GM13976 (cell line): ENCODE data around the gene PRKAB1.
"Not testable (repeated sequence)": the region's sequence is repeated elsewhere in the genome, so short reads cannot be mapped to it uniquely, and the experiment has no call there.

Experiments
- DNase-seq: peaks from one replicate; pipeline ENCODE4 v3.0.0; 2012; ENCODE audit warnings: low spot score
- in situ Hi-C: fragments of 300-500 bp; cut with MboI; formaldehyde crosslinking; loops from one replicate; pipeline ENCODE4 v1.12.0; 2022; ENCODE audit warnings: low sequenced_read_pairs, mixed read lengths, inconsistent platforms; ENCODE audit not compliant: unreplicated experiment
- TF ChIP-seq, protein P1 (sequence below): IDR thresholded peaks from 2 replicates; pipeline ENCODE4 v1.5.1; 2012; ENCODE audit warnings: borderline replicate concordance, mild to moderate bottlenecking; ENCODE audit not compliant: insufficient read depth; ENCODE audit errors: extremely low read depth, missing control alignments, control extremely low read depth

Gene PRKAB1

DNA sequence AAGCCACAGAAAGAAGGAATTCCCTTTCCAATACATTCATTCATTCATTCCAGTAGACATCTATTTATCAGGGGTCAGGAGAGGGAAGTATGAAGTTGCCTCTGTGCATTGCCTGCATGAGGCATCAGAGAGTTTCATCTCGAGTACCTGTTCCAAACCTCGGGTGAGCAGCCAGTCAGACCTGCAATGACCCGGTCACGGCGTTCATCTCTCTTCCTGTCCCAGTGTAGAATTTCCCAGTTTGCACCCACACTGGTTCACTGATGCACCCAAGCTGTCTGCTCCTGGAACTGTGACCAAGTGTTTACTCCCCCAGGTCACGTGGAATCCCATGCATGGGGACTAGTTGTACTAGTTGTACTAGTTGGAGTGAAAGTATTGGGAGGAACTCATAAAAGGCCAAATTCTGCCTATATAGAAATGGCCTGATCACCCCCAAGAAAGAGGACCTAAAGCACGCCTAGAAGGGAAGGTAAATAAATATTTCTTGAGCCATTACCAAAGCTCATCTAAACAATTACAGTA, 22.3 kb upstream of the PRKAB1 start:
- in situ Hi-C loops: no loop called here
- TF ChIP-seq, protein P1, sequence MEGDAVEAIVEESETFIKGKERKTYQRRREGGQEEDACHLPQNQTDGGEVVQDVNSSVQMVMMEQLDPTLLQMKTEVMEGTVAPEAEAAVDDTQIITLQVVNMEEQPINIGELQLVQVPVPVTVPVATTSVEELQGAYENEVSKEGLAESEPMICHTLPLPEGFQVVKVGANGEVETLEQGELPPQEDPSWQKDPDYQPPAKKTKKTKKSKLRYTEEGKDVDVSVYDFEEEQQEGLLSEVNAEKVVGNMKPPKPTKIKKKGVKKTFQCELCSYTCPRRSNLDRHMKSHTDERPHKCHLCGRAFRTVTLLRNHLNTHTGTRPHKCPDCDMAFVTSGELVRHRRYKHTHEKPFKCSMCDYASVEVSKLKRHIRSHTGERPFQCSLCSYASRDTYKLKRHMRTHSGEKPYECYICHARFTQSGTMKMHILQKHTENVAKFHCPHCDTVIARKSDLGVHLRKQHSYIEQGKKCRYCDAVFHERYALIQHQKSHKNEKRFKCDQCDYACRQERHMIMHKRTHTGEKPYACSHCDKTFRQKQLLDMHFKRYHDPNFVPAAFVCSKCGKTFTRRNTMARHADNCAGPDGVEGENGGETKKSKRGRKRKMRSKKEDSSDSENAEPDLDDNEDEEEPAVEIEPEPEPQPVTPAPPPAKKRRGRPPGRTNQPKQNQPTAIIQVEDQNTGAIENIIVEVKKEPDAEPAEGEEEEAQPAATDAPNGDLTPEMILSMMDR: no peak
- DNase-seq: no peak

DNA sequence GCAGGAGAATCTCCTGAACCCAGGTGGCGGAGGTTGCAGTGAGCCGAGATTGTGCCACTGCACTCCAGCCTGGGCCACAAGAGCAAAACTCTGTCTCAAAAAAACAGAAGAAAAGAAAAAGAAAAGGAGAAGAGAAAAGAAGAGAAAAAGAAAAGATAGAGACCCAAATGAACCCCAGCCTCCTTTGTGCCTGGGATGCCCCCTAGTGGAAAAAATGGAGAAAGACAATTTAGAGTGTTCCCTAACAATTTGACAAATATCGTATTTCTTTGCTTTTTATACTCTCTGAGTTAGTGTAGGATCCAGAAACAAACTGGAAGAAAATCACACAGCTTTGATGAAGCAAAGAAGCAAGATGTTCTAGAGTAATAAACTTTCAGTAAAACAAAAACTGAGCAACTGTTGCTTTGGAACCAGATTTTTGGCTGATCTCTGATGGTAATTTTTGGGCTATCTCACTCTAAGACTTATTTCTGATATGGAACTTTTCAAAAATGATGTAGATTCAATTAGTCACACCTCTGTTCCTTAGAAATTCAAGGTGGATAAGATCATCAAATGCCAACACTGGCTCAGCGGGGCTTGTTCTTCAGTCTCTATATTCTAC, 18.6 kb upstream of the PRKAB1 start:
- DNase-seq: peak; percentile 76
- in situ Hi-C loops: no loop called here
- TF ChIP-seq, protein P1: peak; percentile 54

DNA sequence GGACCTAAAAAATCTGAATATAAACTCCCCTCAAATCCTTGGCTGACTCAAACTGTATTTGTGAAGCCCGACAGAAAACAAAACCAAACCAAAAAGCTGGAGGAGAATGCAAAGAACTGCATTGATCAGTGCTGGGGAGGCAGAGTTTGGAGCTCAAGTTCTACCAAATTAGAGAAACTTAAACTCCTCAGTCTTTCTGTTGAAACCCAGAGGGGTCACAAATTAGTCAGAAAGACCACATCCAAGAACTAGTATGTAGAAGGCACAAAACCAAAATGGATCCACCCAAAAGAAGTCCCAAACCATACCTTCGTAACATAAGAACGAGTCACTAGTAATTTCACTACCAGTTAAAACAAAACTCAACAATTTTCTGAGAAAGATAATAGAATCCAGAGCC, 15.3 kb upstream of the PRKAB1 start:
- no peak for DNase-seq
- in situ Hi-C loops: loop anchor here (10.0 kb wide), 1 partner anchor 218 kb away; no protein-coding TSS in a partner anchor
- TF ChIP-seq, protein P1: no peak

DNA sequence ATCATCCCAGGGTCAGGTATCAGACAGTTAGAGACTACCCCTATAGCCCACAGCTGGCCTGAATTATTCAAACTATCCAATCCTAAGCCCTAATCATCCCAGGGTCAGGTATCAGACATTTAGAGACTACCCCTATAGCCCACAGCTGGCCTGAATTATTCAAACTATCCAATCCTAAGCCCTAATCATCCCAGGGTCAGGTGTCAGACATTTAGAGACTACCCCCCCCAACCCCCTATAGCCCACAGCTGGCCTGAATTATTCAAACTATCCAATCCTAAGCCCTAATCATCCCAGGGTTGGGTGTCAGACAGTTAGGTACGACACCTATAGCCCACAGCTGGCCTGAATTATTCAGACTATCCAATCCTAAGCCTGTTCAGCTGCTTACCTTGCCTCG, 10.9 kb upstream of the PRKAB1 start:
- not testable (repeated sequence) for DNase-seq
- in situ Hi-C loops: loop anchor here (10.0 kb wide), 1 partner anchor 222 kb away; no protein-coding TSS in a partner anchor

DNA sequence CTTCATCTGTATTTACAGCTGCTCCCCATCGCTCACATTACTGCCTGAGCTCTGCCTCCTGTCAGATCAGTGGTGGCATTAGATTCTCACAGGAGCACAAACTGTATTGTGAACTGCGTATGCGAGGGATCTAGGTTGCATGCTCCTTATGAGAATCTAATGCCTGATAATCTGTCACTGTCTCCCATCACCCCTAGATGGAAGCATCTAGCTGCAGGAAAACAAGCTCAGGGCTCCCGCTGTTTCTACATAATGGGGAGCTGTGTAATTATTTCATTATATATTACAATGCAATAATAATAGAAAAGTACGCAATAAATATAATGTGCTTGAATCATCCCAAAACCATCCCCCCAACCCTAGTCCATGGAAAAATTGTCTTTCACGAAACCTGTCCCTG, 9.8 kb upstream of the PRKAB1 start:
- not testable (repeated sequence) for DNase-seq

DNA sequence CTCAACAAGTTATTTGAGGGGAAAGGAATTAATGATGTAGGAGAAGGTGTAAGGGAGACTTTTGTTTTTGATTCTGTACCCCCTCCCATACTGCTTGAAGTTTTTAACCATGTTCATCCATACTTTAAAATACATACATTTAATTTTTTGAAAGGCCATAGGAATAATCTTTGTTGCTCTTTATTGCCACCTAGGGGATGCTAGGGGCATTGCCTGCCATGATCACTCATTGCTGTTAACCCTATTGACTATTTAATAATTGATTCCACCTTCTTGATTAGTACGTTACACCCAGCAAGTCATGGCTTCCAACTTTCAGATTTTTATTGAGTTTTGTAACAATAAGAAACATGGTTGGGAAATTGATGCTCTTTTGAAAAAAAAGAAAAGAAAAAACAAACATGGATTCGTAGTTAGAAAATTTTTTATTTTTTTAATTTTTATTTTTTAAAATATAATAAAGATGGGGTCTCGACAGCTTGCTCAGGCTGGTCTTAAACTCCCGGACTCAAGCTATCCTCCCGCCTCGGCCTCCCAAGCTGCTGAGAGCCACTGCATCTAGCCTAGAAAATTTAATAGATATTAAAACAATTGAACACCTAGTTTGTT, 8.5 kb upstream of the PRKAB1 start:
- TF ChIP-seq, protein P1: peak; percentile 86
- peak; percentile 66 for DNase-seq
- in situ Hi-C loops: loop anchor here (10.0 kb wide), 1 partner anchor 225 kb away; no protein-coding TSS in a partner anchor

More for the DNA sequence above, 9.8 kb upstream of the PRKAB1 start:
- in situ Hi-C loops: loop anchor here (10.0 kb wide), 1 partner anchor 223 kb away; no protein-coding TSS in a partner anchor

DNA sequence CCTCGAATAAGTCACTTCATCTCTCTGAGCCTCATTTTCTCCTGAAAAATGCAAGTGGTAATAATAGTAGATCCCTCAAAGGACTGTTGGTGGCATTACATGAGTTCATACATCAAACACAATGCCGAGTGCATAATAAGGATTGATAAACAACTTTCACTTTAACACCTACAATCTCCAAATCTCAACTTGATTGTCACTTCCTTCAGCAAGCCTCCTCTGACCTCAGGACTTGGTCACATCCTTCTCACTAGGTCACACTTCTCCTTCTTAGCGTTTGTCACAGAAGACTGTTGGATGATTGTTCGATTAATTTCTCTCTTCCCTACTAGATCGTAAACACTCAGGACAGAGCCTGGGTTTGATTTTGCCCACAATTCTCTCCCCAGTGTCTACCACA, 7.9 kb upstream of the PRKAB1 start:
- TF ChIP-seq, protein P1: no peak
- in situ Hi-C loops: no loop called here
- no peak for DNase-seq
